Right lobe of liver (tissue), 6 donors: ENCODE data around the gene NEURL3. TPM values are rescaled to one million over a fixed set of nuclear protein-coding genes. Genes with fewer than 3 reads are reported as not detected.

Experiments used
- ATAC-seq, 4 donors: fragments of 200-7000 bp; cut with Tn5 transposase; one replicate each; pipeline ENCODE4 v1.9.1; 2020; ENCODE audit warnings: mild to moderate bottlenecking in 4 of 4, moderate library complexity in 4 of 4
- DNase-seq, 3 donors: peaks; one replicate each; pipeline ENCODE4 v3.0.0-alpha.2; 2020
- H3K27ac ChIP-seq, 3 donors: fragments of 200-600 bp; one replicate each; pipeline ENCODE4 v1.8.0; 2022
- H3K27me3 ChIP-seq, 2 donors: fragments of 200-600 bp; one replicate each; pipeline ENCODE4 v1.8.0; 2022
- H3K36me3 ChIP-seq, 4 donors: fragments of 200-600 bp; sonication (generic) in 1 of 4; one replicate each; pipeline versions ENCODE4 v1.5.1 to v1.8.0; 2017 to 2022; ENCODE audit warnings: control low read depth in 1 of 4
- H3K4me1 ChIP-seq, 4 donors: fragments of 200-600 bp; sonication (generic) in 1 of 4; one replicate each; pipeline versions ENCODE4 v1.5.1 to v1.8.0; 2017 to 2022; ENCODE audit warnings: control low read depth in 1 of 4
- H3K4me3 ChIP-seq, 3 donors: fragments of 200-600 bp; one replicate each; pipeline ENCODE4 v1.8.0; 2022
- H3K9me3 ChIP-seq, 4 donors: fragments of 200-600 bp; sonication (generic) in 1 of 4; one replicate each; pipeline versions ENCODE4 v1.5.1 to v1.8.0; 2017 to 2022; ENCODE audit warnings: control low read depth in 1 of 4
- CTCF ChIP-seq, 4 donors: fragments of 200-600 bp in 3 of 4; fragments of 450-650 bp in 1 of 4; IDR thresholded peaks; one replicate each; pipeline versions ENCODE4 v1.5.1 to v1.8.0; 2016 to 2022; ENCODE audit warnings: antibody characterized with exemption in 4 of 4, mild to moderate bottlenecking in 2 of 4
- POLR2A ChIP-seq: fragments of 450-650 bp; IDR thresholded peaks from one replicate; pipeline ENCODE4 v1.6.1; 2017; ENCODE audit warnings: antibody characterized with exemption, mild to moderate bottlenecking
- WGBS: methylation state at CpG from one replicate; pipeline ENCODE4 v1.1.6; 2018; ENCODE audit warnings: low coverage, low lambda C conversion rate; ENCODE audit not compliant: insufficient coverage; ENCODE audit errors: missing lambda C conversion rate; 5-methylcytosine and 5-hydroxymethylcytosine counted together
- intact Hi-C, 2 donors: fragments of 100-400 bp; cut with DNase I; formaldehyde crosslinking; loops; one replicate each; pipeline versions ENCODE4 v1.11.2 to v1.14.1; 2022
- total RNA-seq, 6 experiments: library from RNA; depleted of rRNA in 2 of 6; stranded (reverse); fragments of >200 nt in 2 of 6; fragmentation: NEBNext Ultra II Directional in 3 of 6; extraction: Animal tissue kit (Norgen Biotek cat#: 25700) in 3 of 6; gene quantifications; one replicate each; pipeline versions ENCODE4 v1.1.0 to v1.2.4, GENCODE V29; 2016 to 2023
- donor health status: DM: no; HTN: yes; CAD: no.
- donor health status: DM: no; HTN: no; CAD: no.
- donor health status: DM: no; HTN: no; CAD: no.
- donor health status: DM: no; HTN: yes; CAD: no.
- donor health status: DM: no; HTN: yes; CAD: no.

The NEURL3 gene
- total RNA-seq, 6 experiments from 2014 or later: 0.23 to 3.0 (median 1.4) TPM

GRCh38 chr2:96477458-96477857 is 27.7 kb downstream of the NEURL3 start:
- intact Hi-C loops: no loop called here
- no peaks in the 10 kb centered on the region for H3K9me3 ChIP-seq
- H3K4me1 ChIP-seq: no peaks in the 10 kb centered on the region
- H3K27ac ChIP-seq: no peak overlapping the region
- no peak overlapping the region for H3K4me3 ChIP-seq
- 21% methylated on average over 1 of the region's 1 CpG for WGBS
- ATAC-seq: no peak
- no peak for TF ChIP-seq CTCF (IDR thresholded peaks at IDR 0.05)
- no peak for TF ChIP-seq POLR2A
- no peaks in the 10 kb centered on the region for H3K36me3 ChIP-seq
- H3K27me3 ChIP-seq: no peaks in the 10 kb centered on the region
- no peak for DNase-seq

- Histone ChIP-seq H3K4me3 (no peak overlapping the region), H3K27ac (no peak overlapping the region), H3K4me1 (peaks cover 0 to 8% (median 0%) of the 10 kb centered on the region in 4 donors), H3K36me3 (no peaks in the 10 kb centered on the region), H3K27me3 (no peaks in the 10 kb centered on the region), H3K9me3 (no peaks in the 10 kb centered on the region)
- ATAC-seq (no peak), DNase-seq (no peak)
- TF ChIP-seq CTCF (IDR thresholded peaks at IDR 0.05) (no peak), POLR2A (no peak)
- intact Hi-C loops: loop anchor here in 1 of 2 donors (5.0 kb wide), 1 partner anchor 36 kb away; the partner anchor contains the start of gene NEURL3
- WGBS: 80% methylated on average over 6 of the region's 6 CpGs
Measured at GRCh38 chr2:96471772-96472171, 33.4 kb downstream of the NEURL3 start.

- DNase-seq: peak; percentile 74 to 77 (median 76)
- ATAC-seq: peak; percentile 96 to 99 (median 98)
- H3K4me1 ChIP-seq: peaks cover 0 to 8% (median 0%) of the 10 kb centered on the region in 4 donors
- H3K9me3 ChIP-seq: no peaks in the 10 kb centered on the region
- 0% methylated on average over 7 of the region's 25 CpGs for WGBS
- TF ChIP-seq POLR2A: no peak
- TF ChIP-seq CTCF (IDR thresholded peaks at IDR 0.05): peak; percentile 62 to 82 (median 75)
- no peak overlapping the region for H3K27ac ChIP-seq
- intact Hi-C loops: loop anchor here in 1 of 2 donors (5.0 kb wide), 1 partner anchor 37 kb away; the partner anchor contains the start of gene NEURL3
- H3K36me3 ChIP-seq: no peaks in the 10 kb centered on the region
- H3K27me3 ChIP-seq: no peaks in the 10 kb centered on the region
- H3K4me3 ChIP-seq: peak overlapping the region; percentile 21 to 39 (median 26)
Measured at GRCh38 chr2:96470636-96471035, 34.5 kb downstream of the NEURL3 start.

GRCh38 chr2:96470109-96470508 is 35.0 kb downstream of the NEURL3 start:
- 24% methylated on average over 8 of the region's 8 CpGs for WGBS
- no peaks in the 10 kb centered on the region for H3K36me3 ChIP-seq
- ATAC-seq (peak; percentile 26 to 57 (median 38)), DNase-seq (no peak)
- no peaks in the 10 kb centered on the region for H3K27me3 ChIP-seq
- H3K9me3 ChIP-seq: no peaks in the 10 kb centered on the region
- H3K4me3 ChIP-seq: peak overlapping the region; percentile 21 to 39 (median 26)
- intact Hi-C loops: loop anchor here in 1 of 2 donors (5.0 kb wide), 1 partner anchor 37 kb away; the partner anchor contains the start of gene NEURL3
- H3K4me1 ChIP-seq: peaks cover 0 to 8% (median 0%) of the 10 kb centered on the region in 4 donors
- H3K27ac ChIP-seq: no peak overlapping the region
- TF ChIP-seq CTCF (IDR thresholded peaks at IDR 0.05) (no peak), POLR2A (no peak)
